A673 (cell line): Measurements from ENCODE around the gene ZNF597. TPM values are rescaled to one million over a fixed set of nuclear protein-coding genes. Genes with fewer than 3 reads are reported as not detected.
A peak's percentile ranks its signal among the peaks of the same experiment; 100 is the strongest.

Experiments
- BruUV-seq: library from RNA; stranded (reverse); fragments of 400-500 nt; replicated peaks from 2 replicates; lab custom pipeline; 2021; lab: Mats Ljungman, UMichigan
- CTCF ChIA-PET: fragments of 300-600 bp; sonication (Branson Sonifier 250); formaldehyde crosslinking; loops from one replicate; lab custom pipeline; 2022; ENCODE audit warnings: antibody characterized with exemption; lab: Charles Lee
- POLR2A ChIA-PET: fragments of 300-600 bp; sonication (Branson Sonifier 250); formaldehyde crosslinking; loops from one replicate; lab custom pipeline; 2022; ENCODE audit warnings: antibody characterized with exemption; ENCODE audit not compliant: low non-redundant PET; lab: Charles Lee
- DNase-seq: peaks from one replicate; pipeline ENCODE4 v3.0.0-alpha.2; 2015; ENCODE audit warnings: low spot score
- H3K27ac ChIP-seq: fragments of 200-600 bp; sonication (generic); 2 replicates; pipeline ENCODE4 v1.5.1; 2016; ENCODE audit warnings: mixed run types, low read depth, mild to moderate bottlenecking, mixed read lengths, antibody characterized with exemption, low read length; ENCODE audit not compliant: poor library complexity, severe bottlenecking
- H3K27me3 ChIP-seq: fragments of 200-600 bp; sonication (generic); replicated peaks from 2 replicates; pipeline ENCODE4 v1.6.1; 2017; ENCODE audit warnings: mixed run types, low read depth, mild to moderate bottlenecking, mixed read lengths, antibody characterized with exemption, low read length; ENCODE audit not compliant: insufficient read depth, poor library complexity
- H3K36me3 ChIP-seq: fragments of 200-600 bp; sonication (generic); 2 replicates; pipeline ENCODE4 v1.6.1; 2016; ENCODE audit warnings: mixed run types, mild to moderate bottlenecking, mixed read lengths, antibody characterized with exemption, low read length; ENCODE audit not compliant: insufficient read depth, poor library complexity, severe bottlenecking
- H3K4me1 ChIP-seq: fragments of 200-600 bp; sonication (generic); 2 replicates; pipeline ENCODE4 v1.6.1; 2017; ENCODE audit warnings: mixed run types, mild to moderate bottlenecking, mixed read lengths, antibody characterized with exemption, low read length; ENCODE audit not compliant: insufficient read depth, poor library complexity, severe bottlenecking
- H3K4me3 ChIP-seq: fragments of 200-600 bp; sonication (generic); 2 replicates; pipeline ENCODE4 v1.5.1; 2016; ENCODE audit warnings: low read depth, mixed run types, mild to moderate bottlenecking, mixed read lengths, low read length; ENCODE audit not compliant: poor library complexity, severe bottlenecking
- H3K9me3 ChIP-seq: fragments of 200-600 bp; sonication (generic); 2 replicates; pipeline ENCODE4 v1.6.1; 2016; ENCODE audit warnings: mixed run types, low read depth, mild to moderate bottlenecking, mixed read lengths, antibody characterized with exemption, low read length; ENCODE audit not compliant: poor library complexity, severe bottlenecking
- CTCF ChIP-seq: fragments of 300-800, 200-600 bp; sonication (generic); conservative IDR thresholded peaks from 2 replicates; pipeline ENCODE4 v1.5.1; 2017; ENCODE audit warnings: low read depth, mild to moderate bottlenecking, antibody characterized with exemption, low read length, moderate library complexity, mixed read lengths
- EZH2 ChIP-seq: fragments of 200-600 bp; sonication (generic); IDR thresholded peaks from 2 replicates; pipeline ENCODE4 v1.6.1; 2017; ENCODE audit warnings: borderline replicate concordance, low read depth, mild to moderate bottlenecking, mixed read lengths, antibody characterized with exemption, low read length; ENCODE audit not compliant: poor library complexity, severe bottlenecking
- intact Hi-C: fragments of 100-400 bp; cut with micrococcal nuclease; formaldehyde crosslinking; loops from one replicate; pipeline ENCODE4 v1.10.0; 2022; ENCODE audit not compliant: unreplicated experiment
- total RNA-seq: library from RNA; stranded (reverse); gene quantifications from 2 replicates; pipeline ENCODE4 v1.2.3, GENCODE V29; 2021

ZNF597 gene
- total RNA-seq, 1 experiment from 2014 or later = 2.8 TPM

- Histone ChIP-seq H3K36me3 (no peaks in the 10 kb centered on the region), H3K4me1 (peaks cover 35% of the 10 kb centered on the region), H3K27me3 (no peaks in the 10 kb centered on the region), H3K9me3 (no peaks in the 10 kb centered on the region), H3K27ac (no peak overlapping the region), H3K4me3 (peak overlapping the region; percentile 87)
- POLR2A ChIA-PET = no interaction called here
- no peak for DNase-seq
- no TSS peak for BruUV-seq
- no peak for TF ChIP-seq EZH2
- no peak for TF ChIP-seq CTCF
- CTCF ChIA-PET = no interaction called here
- intact Hi-C loops = no loop called here
Observed at GRCh38 chr16:3459401-3460090, 16.2 kb upstream of the ZNF597 start.

GRCh38 chr16:3458852-3459361, 15.6 kb upstream of the ZNF597 start:
- no TSS peak for BruUV-seq
- Histone ChIP-seq H3K9me3 (no peaks in the 10 kb centered on the region), H3K36me3 (no peaks in the 10 kb centered on the region), H3K27ac (peak overlapping the region; percentile 95), H3K27me3 (no peaks in the 10 kb centered on the region), H3K4me3 (peak overlapping the region; percentile 87), H3K4me1 (peaks cover 35% of the 10 kb centered on the region)
- no peak for DNase-seq
- CTCF ChIA-PET = no interaction called here
- TF ChIP-seq CTCF (no peak), EZH2 (no peak)
- POLR2A ChIA-PET = no interaction called here
- intact Hi-C loops = no loop called here

GRCh38 chr16:3458278-3458851, 15.1 kb upstream of the ZNF597 start:
- H3K27me3 ChIP-seq = no peaks in the 10 kb centered on the region
- H3K4me1 ChIP-seq = peaks cover 35% of the 10 kb centered on the region
- no peak for TF ChIP-seq EZH2
- no peak for TF ChIP-seq CTCF
- no TSS peak for BruUV-seq
- H3K9me3 ChIP-seq = no peaks in the 10 kb centered on the region
- intact Hi-C loops = no loop called here
- no peak for DNase-seq
- H3K36me3 ChIP-seq = no peaks in the 10 kb centered on the region
- ChIA-PET CTCF (no interaction called here), POLR2A (no interaction called here)
- H3K4me3 ChIP-seq = peak overlapping the region; percentile 87
- peak overlapping the region; percentile 95 for H3K27ac ChIP-seq
